Stimulated activated CD4-positive, alpha-beta T cell treated with anti-CD3 and anti-CD28 coated beads, Interleukin-1b, Interleukin-23, amount 100 ng/mL, for 4 hours (primary cell): ENCODE measurements around the gene PDZD2.
"Not testable (repeated sequence)": the region's sequence is repeated elsewhere in the genome, so short reads cannot be mapped to it uniquely, and the experiment has no call there.

Experiments
- DNase-seq, 2 donors: peaks; one replicate each; pipeline ENCODE4 v3.0.0-alpha.2; 2020; ENCODE audit warnings: low read depth in 2 of 2

Gene PDZD2

GRCh38 chr5:32040181-32040695 lies 401.3 kb downstream of the PDZD2 start:
- DNase-seq, result not testable (repeated sequence)

GRCh38 chr5:32042551-32042961 lies 403.6 kb downstream of the PDZD2 start:
- no peak for DNase-seq

- DNase-seq, result no peak
Measured at GRCh38 chr5:32043105-32043504, 404.2 kb downstream of the PDZD2 start.

GRCh38 chr5:32044434-32044833 lies 405.5 kb downstream of the PDZD2 start:
- no peak for DNase-seq

GRCh38 chr5:32044939-32045338 lies 406.0 kb downstream of the PDZD2 start:
- DNase-seq, result no peak

GRCh38 chr5:32047056-32047455 lies 408.1 kb downstream of the PDZD2 start:
- no peak for DNase-seq

- no peak for DNase-seq
Measured at GRCh38 chr5:32051796-32052195, 412.9 kb downstream of the PDZD2 start.

GRCh38 chr5:32055891-32056866 lies 417.2 kb downstream of the PDZD2 start:
- no peak for DNase-seq

- no peak for DNase-seq
Measured at GRCh38 chr5:32057187-32058096, 418.5 kb downstream of the PDZD2 start.

- DNase-seq, result no peak
Measured at GRCh38 chr5:32058101-32058500, 419.2 kb downstream of the PDZD2 start.

- DNase-seq, result no peak
Measured at GRCh38 chr5:32058997-32059396, 420.1 kb downstream of the PDZD2 start.

GRCh38 chr5:32059761-32060530 lies 421.0 kb downstream of the PDZD2 start:
- no peak for DNase-seq

- no peak for DNase-seq
Measured at GRCh38 chr5:32061236-32061635, 422.3 kb downstream of the PDZD2 start.

- no peak for DNase-seq
Measured at GRCh38 chr5:32066448-32066847, 427.5 kb downstream of the PDZD2 start.

GRCh38 chr5:32067774-32068470 lies 429.0 kb downstream of the PDZD2 start:
- no peak for DNase-seq

- DNase-seq, result no peak
Measured at GRCh38 chr5:32068561-32068960, 429.6 kb downstream of the PDZD2 start.

- DNase-seq, result no peak
Measured at GRCh38 chr5:32069396-32069795, 430.5 kb downstream of the PDZD2 start.

- DNase-seq, result no peak
Measured at GRCh38 chr5:32071351-32071944, 432.5 kb downstream of the PDZD2 start.

- DNase-seq, result no peak
Measured at GRCh38 chr5:32072054-32072453, 433.1 kb downstream of the PDZD2 start.

- DNase-seq, result no peak
Measured at GRCh38 chr5:32074401-32074800, 435.5 kb downstream of the PDZD2 start.
